ENCODE results near the gene PLGRKT.
"Not testable (repeated sequence)": the region's sequence is repeated elsewhere in the genome, so short reads cannot be mapped to it uniquely, and the experiment has no call there.

The PLGRKT gene

GRCh38 chr9:5375790-5376477, 61.8 kb downstream of the PLGRKT start:
- DNase-seq (ENCODE audit: low read depth, low spot score) = no peak

- DNase-seq (ENCODE audit: low read depth, low spot score) = no peak
Observed at GRCh38 chr9:5375091-5375490, 62.6 kb downstream of the PLGRKT start.

- no peak for DNase-seq (ENCODE audit: low read depth, low spot score)
Observed at GRCh38 chr9:5364294-5365024, 73.3 kb downstream of the PLGRKT start.

- DNase-seq (ENCODE audit: low read depth, low spot score) = no peak
Observed at GRCh38 chr9:5361326-5362010, 76.3 kb downstream of the PLGRKT start.

GRCh38 chr9:5360341-5360740, 77.4 kb downstream of the PLGRKT start:
- DNase-seq (ENCODE audit: low read depth, low spot score) = no peak

GRCh38 chr9:5357431-5358105, 80.2 kb downstream of the PLGRKT start:
- no peak for DNase-seq (ENCODE audit: low read depth, low spot score)

GRCh38 chr9:5355817-5356216, 81.9 kb downstream of the PLGRKT start:
- DNase-seq (ENCODE audit: low read depth, low spot score) = no peak

GRCh38 chr9:5355226-5355625, 82.5 kb downstream of the PLGRKT start:
- DNase-seq (ENCODE audit: low read depth, low spot score) = no peak

- DNase-seq (ENCODE audit: low read depth, low spot score) = no peak
Observed at GRCh38 chr9:5354184-5354583, 83.5 kb downstream of the PLGRKT start.

GRCh38 chr9:5352637-5353248, 85.0 kb downstream of the PLGRKT start:
- DNase-seq (ENCODE audit: low read depth, low spot score) = no peak

GRCh38 chr9:5338992-5339981, 98.4 kb downstream of the PLGRKT start, which contains the start of gene RLN1:
RLN1 (minus strand) TSS chr9:5339876; CDS start chr9:5339746, 130 bp downstream.
- DNase-seq (ENCODE audit: low read depth, low spot score) = not testable (repeated sequence)

GRCh38 chr9:5336688-5337087, 101.0 kb downstream of the PLGRKT start:
- no peak for DNase-seq (ENCODE audit: low read depth, low spot score)

GRCh38 chr9:5331276-5331675, 106.4 kb downstream of the PLGRKT start:
- not testable (repeated sequence) for DNase-seq (ENCODE audit: low read depth, low spot score)

GRCh38 chr9:5326893-5327548, 110.7 kb downstream of the PLGRKT start:
- no peak for DNase-seq (ENCODE audit: low read depth, low spot score)

GRCh38 chr9:5326187-5326586, 111.5 kb downstream of the PLGRKT start:
- DNase-seq (ENCODE audit: low read depth, low spot score) = no peak

GRCh38 chr9:5321601-5322000, 116.1 kb downstream of the PLGRKT start:
- DNase-seq (ENCODE audit: low read depth, low spot score) = not testable (repeated sequence)

- no peak for DNase-seq (ENCODE audit: low read depth, low spot score)
Observed at GRCh38 chr9:5321058-5321457, 116.7 kb downstream of the PLGRKT start.

GRCh38 chr9:5316406-5316805, 121.3 kb downstream of the PLGRKT start:
- DNase-seq (ENCODE audit: low read depth, low spot score) = not testable (repeated sequence)

- DNase-seq (ENCODE audit: low read depth, low spot score) = no peak
Observed at GRCh38 chr9:5315187-5315923, 122.4 kb downstream of the PLGRKT start.
